ENCODE results near the gene TRIM59. TPM values are rescaled to one million over a fixed set of nuclear protein-coding genes. Genes with fewer than 3 reads are reported as not detected.

Gene TRIM59
- total RNA-seq, 1 donor from 2014 or later, result 23.0 TPM

- Mint-ChIP-seq H3K4me3 (no peak overlapping the region), H3K9me3 (peaks cover 4% of the 10 kb centered on the region), H3K36me3 (peaks cover 35% of the 10 kb centered on the region), H3K27me3 (ENCODE audit: low read depth) (no peaks in the 10 kb centered on the region), H3K4me1 (no peaks in the 10 kb centered on the region), H3K27ac (no peak overlapping the region)
- DNase-seq (ENCODE audit: low spot score in 2 of 2, unreplicated experiment in 2 of 2), result no peak
- no peak for TF ChIP-seq CTCF (IDR thresholded peaks at IDR 0.05; ENCODE audit: unreplicated experiment)
Observed at GRCh38 chr3:160440687-160441086, 8.9 kb downstream of the TRIM59 start.

- H3K9me3 Mint-ChIP-seq, result no peaks in the 10 kb centered on the region
Observed at GRCh38 chr3:160437083-160437455, 12.5 kb downstream of the TRIM59 start.

GRCh38 chr3:160435747-160436146 is 13.8 kb downstream of the TRIM59 start:
- H3K9me3 Mint-ChIP-seq, result no peaks in the 10 kb centered on the region
- no peak overlapping the region for H3K27ac Mint-ChIP-seq
- H3K4me1 Mint-ChIP-seq, result no peaks in the 10 kb centered on the region
- H3K36me3 Mint-ChIP-seq, result peaks cover 34% of the 10 kb centered on the region
- no peak for DNase-seq (ENCODE audit: low spot score in 2 of 2, unreplicated experiment in 2 of 2)
- no peaks in the 10 kb centered on the region for H3K27me3 Mint-ChIP-seq (ENCODE audit: low read depth)
- H3K4me3 Mint-ChIP-seq, result no peak overlapping the region
- no peak for TF ChIP-seq CTCF (IDR thresholded peaks at IDR 0.05; ENCODE audit: unreplicated experiment)

More at GRCh38 chr3:160437083-160437455, 12.5 kb downstream of the TRIM59 start:
- Mint-ChIP-seq H3K36me3 (peaks cover 31% of the 10 kb centered on the region), H3K4me3 (no peak overlapping the region), H3K27me3 (ENCODE audit: low read depth) (no peaks in the 10 kb centered on the region), H3K27ac (no peak overlapping the region), H3K4me1 (no peaks in the 10 kb centered on the region)
- DNase-seq (ENCODE audit: low spot score in 2 of 2, unreplicated experiment in 2 of 2), result no peak
- no peak for TF ChIP-seq CTCF (IDR thresholded peaks at IDR 0.05; ENCODE audit: unreplicated experiment)

- Mint-ChIP-seq H3K36me3 (peaks cover 31% of the 10 kb centered on the region), H3K27me3 (ENCODE audit: low read depth) (no peaks in the 10 kb centered on the region), H3K4me3 (no peak overlapping the region), H3K4me1 (no peaks in the 10 kb centered on the region), H3K27ac (no peak overlapping the region), H3K9me3 (no peaks in the 10 kb centered on the region)
- DNase-seq (ENCODE audit: low spot score in 2 of 2, unreplicated experiment in 2 of 2), result no peak
- TF ChIP-seq CTCF (IDR thresholded peaks at IDR 0.05; ENCODE audit: unreplicated experiment), result no peak
Observed at GRCh38 chr3:160435095-160435494, 14.5 kb downstream of the TRIM59 start.

- no peak for TF ChIP-seq CTCF (IDR thresholded peaks at IDR 0.05; ENCODE audit: unreplicated experiment)
- Mint-ChIP-seq H3K4me3 (no peak overlapping the region), H3K27ac (no peak overlapping the region), H3K4me1 (no peaks in the 10 kb centered on the region), H3K27me3 (ENCODE audit: low read depth) (no peaks in the 10 kb centered on the region), H3K36me3 (peaks cover 28% of the 10 kb centered on the region), H3K9me3 (no peaks in the 10 kb centered on the region)
- DNase-seq (ENCODE audit: low spot score in 2 of 2, unreplicated experiment in 2 of 2), result no peak
Observed at GRCh38 chr3:160434071-160434470, 15.5 kb downstream of the TRIM59 start.

- Mint-ChIP-seq H3K36me3 (peaks cover 30% of the 10 kb centered on the region), H3K4me3 (no peak overlapping the region), H3K4me1 (no peaks in the 10 kb centered on the region), H3K27me3 (ENCODE audit: low read depth) (no peaks in the 10 kb centered on the region), H3K27ac (peak overlapping the region; percentile 12), H3K9me3 (no peaks in the 10 kb centered on the region)
- DNase-seq (ENCODE audit: low spot score in 2 of 2, unreplicated experiment in 2 of 2), result no peak
- TF ChIP-seq CTCF (IDR thresholded peaks at IDR 0.05; ENCODE audit: unreplicated experiment), result no peak
Observed at GRCh38 chr3:160427832-160428424, 21.7 kb downstream of the TRIM59 start.
